ENCODE data around the gene FCHSD2. TPM values are rescaled to one million over a fixed set of nuclear protein-coding genes. Genes with fewer than 3 reads are reported as not detected.

FCHSD2 gene
- total and polyA plus RNA-seq, 2 of the 13 experiments (the other 11 are each of a cell fraction or from before 2014, with no cell fraction given), result 20.5 to 24.8 TPM

- TF ChIP-seq, protein P1, sequence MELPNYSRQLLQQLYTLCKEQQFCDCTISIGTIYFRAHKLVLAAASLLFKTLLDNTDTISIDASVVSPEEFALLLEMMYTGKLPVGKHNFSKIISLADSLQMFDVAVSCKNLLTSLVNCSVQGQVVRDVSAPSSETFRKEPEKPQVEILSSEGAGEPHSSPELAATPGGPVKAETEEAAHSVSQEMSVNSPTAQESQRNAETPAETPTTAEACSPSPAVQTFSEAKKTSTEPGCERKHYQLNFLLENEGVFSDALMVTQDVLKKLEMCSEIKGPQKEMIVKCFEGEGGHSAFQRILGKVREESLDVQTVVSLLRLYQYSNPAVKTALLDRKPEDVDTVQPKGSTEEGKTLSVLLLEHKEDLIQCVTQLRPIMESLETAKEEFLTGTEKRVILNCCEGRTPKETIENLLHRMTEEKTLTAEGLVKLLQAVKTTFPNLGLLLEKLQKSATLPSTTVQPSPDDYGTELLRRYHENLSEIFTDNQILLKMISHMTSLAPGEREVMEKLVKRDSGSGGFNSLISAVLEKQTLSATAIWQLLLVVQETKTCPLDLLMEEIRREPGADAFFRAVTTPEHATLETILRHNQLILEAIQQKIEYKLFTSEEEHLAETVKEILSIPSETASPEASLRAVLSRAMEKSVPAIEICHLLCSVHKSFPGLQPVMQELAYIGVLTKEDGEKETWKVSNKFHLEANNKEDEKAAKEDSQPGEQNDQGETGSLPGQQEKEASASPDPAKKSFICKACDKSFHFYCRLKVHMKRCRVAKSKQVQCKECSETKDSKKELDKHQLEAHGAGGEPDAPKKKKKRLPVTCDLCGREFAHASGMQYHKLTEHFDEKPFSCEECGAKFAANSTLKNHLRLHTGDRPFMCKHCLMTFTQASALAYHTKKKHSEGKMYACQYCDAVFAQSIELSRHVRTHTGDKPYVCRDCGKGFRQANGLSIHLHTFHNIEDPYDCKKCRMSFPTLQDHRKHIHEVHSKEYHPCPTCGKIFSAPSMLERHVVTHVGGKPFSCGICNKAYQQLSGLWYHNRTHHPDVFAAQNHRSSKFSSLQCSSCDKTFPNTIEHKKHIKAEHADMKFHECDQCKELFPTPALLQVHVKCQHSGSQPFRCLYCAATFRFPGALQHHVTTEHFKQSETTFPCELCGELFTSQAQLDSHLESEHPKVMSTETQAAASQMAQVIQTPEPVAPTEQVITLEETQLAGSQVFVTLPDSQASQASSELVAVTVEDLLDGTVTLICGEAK (IDR thresholded peaks at IDR 0.05), result no peak
- TF ChIP-seq, protein P1 (CRISPR knock-in tag; IDR thresholded peaks at IDR 0.05), result no peak
- TF ChIP-seq, protein P2, sequence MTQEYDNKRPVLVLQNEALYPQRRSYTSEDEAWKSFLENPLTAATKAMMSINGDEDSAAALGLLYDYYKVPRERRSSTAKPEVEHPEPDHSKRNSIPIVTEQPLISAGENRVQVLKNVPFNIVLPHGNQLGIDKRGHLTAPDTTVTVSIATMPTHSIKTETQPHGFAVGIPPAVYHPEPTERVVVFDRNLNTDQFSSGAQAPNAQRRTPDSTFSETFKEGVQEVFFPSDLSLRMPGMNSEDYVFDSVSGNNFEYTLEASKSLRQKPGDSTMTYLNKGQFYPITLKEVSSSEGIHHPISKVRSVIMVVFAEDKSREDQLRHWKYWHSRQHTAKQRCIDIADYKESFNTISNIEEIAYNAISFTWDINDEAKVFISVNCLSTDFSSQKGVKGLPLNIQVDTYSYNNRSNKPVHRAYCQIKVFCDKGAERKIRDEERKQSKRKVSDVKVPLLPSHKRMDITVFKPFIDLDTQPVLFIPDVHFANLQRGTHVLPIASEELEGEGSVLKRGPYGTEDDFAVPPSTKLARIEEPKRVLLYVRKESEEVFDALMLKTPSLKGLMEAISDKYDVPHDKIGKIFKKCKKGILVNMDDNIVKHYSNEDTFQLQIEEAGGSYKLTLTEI (CRISPR knock-in tag; conservative IDR thresholded peaks at IDR 0.05), result no peak
- no peak for TF ChIP-seq REL (CRISPR knock-in tag; conservative IDR thresholded peaks at IDR 0.05)
- TF ChIP-seq MAFF (IDR thresholded peaks at IDR 0.05; ENCODE audit: low read depth, low read length), result peak; percentile 82
- no peak for TF ChIP-seq PRMT3 (CRISPR knock-in tag; IDR thresholded peaks at IDR 0.05; ENCODE audit: borderline replicate concordance, low read depth)
- no peak for TF ChIP-seq ZNF549 (CRISPR knock-in tag; IDR thresholded peaks at IDR 0.05)
- no peak for TF ChIP-seq RORA (CRISPR knock-in tag; IDR thresholded peaks at IDR 0.05)
- TF ChIP-seq YEATS2 (CRISPR knock-in tag; IDR thresholded peaks at IDR 0.05; ENCODE audit: borderline replicate concordance), result no peak
- TF ChIP-seq SALL1 (CRISPR knock-in tag; IDR thresholded peaks at IDR 0.05), result no peak
- TF ChIP-seq ZBTB34 (CRISPR knock-in tag; IDR thresholded peaks at IDR 0.05), result no peak
- TF ChIP-seq SMAD3 (CRISPR knock-in tag; IDR thresholded peaks at IDR 0.05), result no peak
- TF ChIP-seq RCOR2 (CRISPR knock-in tag; IDR thresholded peaks at IDR 0.05), result no peak
- TF ChIP-seq MEIS2 (CRISPR knock-in tag; IDR thresholded peaks at IDR 0.05), result no peak
Observed at GRCh38 chr11:72968390-72968789, 173.7 kb downstream of the FCHSD2 start (continued).
